Tibial nerve (tissue), 3 donors: ENCODE results near the gene C8G.

Experiments
- POLR2A ChIP-seq, 2 donors: fragments of 450-650 bp; IDR thresholded peaks; one replicate each; pipeline ENCODE4 v1.6.1; 2017; ENCODE audit warnings: antibody characterized with exemption in 2 of 2, mild to moderate bottlenecking in 2 of 2, moderate library complexity in 2 of 2
- TF ChIP-seq, protein P1 (sequence below), 5 experiments: fragments of 200-600 bp in 3 of 5; fragments of 450-650 bp in 2 of 5; sonication (generic) in 3 of 5; IDR thresholded peaks; one replicate each; pipeline ENCODE4 v1.5.1; 2016 to 2019; ENCODE audit warnings: antibody characterized with exemption in 5 of 5, mild to moderate bottlenecking in 3 of 5, moderate library complexity in 2 of 5

DNA sequence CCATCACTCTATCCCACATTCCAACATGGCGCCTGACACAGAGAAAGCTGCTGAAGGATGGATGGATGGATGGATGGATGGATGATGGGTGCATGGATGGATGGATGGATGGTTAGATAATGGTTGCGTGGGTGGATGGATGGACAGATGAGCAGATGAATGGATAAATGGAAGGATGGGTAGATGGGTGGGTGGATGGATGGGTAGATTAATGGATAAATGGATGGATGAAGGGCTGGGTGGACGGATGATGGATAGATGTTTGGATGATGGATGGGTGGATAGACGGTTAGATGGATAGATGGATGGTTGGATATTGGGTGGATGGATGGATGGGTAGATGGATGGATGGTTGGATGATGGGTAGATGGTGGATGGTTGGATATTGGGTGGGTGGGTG lies 11.6 kb downstream of the C8G start:
- TF ChIP-seq, protein P1, sequence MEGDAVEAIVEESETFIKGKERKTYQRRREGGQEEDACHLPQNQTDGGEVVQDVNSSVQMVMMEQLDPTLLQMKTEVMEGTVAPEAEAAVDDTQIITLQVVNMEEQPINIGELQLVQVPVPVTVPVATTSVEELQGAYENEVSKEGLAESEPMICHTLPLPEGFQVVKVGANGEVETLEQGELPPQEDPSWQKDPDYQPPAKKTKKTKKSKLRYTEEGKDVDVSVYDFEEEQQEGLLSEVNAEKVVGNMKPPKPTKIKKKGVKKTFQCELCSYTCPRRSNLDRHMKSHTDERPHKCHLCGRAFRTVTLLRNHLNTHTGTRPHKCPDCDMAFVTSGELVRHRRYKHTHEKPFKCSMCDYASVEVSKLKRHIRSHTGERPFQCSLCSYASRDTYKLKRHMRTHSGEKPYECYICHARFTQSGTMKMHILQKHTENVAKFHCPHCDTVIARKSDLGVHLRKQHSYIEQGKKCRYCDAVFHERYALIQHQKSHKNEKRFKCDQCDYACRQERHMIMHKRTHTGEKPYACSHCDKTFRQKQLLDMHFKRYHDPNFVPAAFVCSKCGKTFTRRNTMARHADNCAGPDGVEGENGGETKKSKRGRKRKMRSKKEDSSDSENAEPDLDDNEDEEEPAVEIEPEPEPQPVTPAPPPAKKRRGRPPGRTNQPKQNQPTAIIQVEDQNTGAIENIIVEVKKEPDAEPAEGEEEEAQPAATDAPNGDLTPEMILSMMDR (IDR thresholded peaks at IDR 0.05): no peak
- TF ChIP-seq POLR2A (IDR thresholded peaks at IDR 0.05): no peak
